Esophagus squamous epithelium (tissue), 4 donors: ENCODE data around the gene DOCK10.

Experiments used
- POLR2A ChIP-seq, 4 donors: fragments of 450-650 bp; IDR thresholded peaks; one replicate each; pipeline ENCODE4 v1.6.1; 2017; ENCODE audit warnings: antibody characterized with exemption in 4 of 4, mild to moderate bottlenecking in 4 of 4, moderate library complexity in 3 of 4
- TF ChIP-seq, protein P1 (sequence below), 6 experiments: fragments of 450-650 bp in 4 of 6; fragments of 200-600 bp in 2 of 6; sonication (generic) in 2 of 6; IDR thresholded peaks; one replicate each; pipeline ENCODE4 v1.5.1; 2016 to 2019; ENCODE audit warnings: antibody characterized with exemption in 6 of 6, mild to moderate bottlenecking in 4 of 6, moderate library complexity in 4 of 6

DNA sequence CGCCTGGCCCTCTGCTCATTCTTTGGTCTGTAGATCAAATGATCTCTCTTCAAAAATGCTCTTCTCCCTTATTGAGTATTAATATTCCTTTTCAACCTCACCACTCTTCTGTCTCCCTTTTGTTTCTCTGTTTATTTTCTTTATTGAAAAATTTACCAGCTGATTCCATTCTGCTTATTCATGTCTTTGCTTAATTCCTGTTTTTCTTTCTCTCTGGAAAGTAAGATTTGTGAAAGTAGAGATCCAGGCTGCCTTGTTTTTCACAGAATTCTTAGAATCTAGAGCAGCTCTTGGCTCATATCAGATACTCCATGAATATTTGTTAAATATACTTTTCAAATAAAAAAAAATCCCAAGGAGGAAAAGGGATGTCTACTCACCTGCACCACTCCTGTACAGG is 157.0 kb downstream of the DOCK10 start:
- TF ChIP-seq, protein P1, sequence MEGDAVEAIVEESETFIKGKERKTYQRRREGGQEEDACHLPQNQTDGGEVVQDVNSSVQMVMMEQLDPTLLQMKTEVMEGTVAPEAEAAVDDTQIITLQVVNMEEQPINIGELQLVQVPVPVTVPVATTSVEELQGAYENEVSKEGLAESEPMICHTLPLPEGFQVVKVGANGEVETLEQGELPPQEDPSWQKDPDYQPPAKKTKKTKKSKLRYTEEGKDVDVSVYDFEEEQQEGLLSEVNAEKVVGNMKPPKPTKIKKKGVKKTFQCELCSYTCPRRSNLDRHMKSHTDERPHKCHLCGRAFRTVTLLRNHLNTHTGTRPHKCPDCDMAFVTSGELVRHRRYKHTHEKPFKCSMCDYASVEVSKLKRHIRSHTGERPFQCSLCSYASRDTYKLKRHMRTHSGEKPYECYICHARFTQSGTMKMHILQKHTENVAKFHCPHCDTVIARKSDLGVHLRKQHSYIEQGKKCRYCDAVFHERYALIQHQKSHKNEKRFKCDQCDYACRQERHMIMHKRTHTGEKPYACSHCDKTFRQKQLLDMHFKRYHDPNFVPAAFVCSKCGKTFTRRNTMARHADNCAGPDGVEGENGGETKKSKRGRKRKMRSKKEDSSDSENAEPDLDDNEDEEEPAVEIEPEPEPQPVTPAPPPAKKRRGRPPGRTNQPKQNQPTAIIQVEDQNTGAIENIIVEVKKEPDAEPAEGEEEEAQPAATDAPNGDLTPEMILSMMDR (IDR thresholded peaks at IDR 0.05): no peak
- no peak for TF ChIP-seq POLR2A (IDR thresholded peaks at IDR 0.05)
